SU-DHL-6 (cell line): ENCODE measurements around the gene MLLT10.

Experiments used
- EZH2phosphoT487 ChIP-seq: fragments of 200-600 bp; sonication (generic), shearing (Covaris generic); conservative IDR thresholded peaks from 2 replicates; pipeline ENCODE4 v1.6.1; 2018; ENCODE audit warnings: mild to moderate bottlenecking, antibody characterized with exemption, low read length, moderate library complexity, mixed read lengths
- TF ChIP-seq, protein P1 (sequence below): fragments of 200-600 bp; sonication (generic); IDR thresholded peaks from one replicate; pipeline ENCODE4 v1.5.1; 2017; ENCODE audit warnings: antibody characterized with exemption, mild to moderate bottlenecking, low read length, moderate library complexity; ENCODE audit not compliant: insufficient read depth, poor library complexity, severe bottlenecking

DNA sequence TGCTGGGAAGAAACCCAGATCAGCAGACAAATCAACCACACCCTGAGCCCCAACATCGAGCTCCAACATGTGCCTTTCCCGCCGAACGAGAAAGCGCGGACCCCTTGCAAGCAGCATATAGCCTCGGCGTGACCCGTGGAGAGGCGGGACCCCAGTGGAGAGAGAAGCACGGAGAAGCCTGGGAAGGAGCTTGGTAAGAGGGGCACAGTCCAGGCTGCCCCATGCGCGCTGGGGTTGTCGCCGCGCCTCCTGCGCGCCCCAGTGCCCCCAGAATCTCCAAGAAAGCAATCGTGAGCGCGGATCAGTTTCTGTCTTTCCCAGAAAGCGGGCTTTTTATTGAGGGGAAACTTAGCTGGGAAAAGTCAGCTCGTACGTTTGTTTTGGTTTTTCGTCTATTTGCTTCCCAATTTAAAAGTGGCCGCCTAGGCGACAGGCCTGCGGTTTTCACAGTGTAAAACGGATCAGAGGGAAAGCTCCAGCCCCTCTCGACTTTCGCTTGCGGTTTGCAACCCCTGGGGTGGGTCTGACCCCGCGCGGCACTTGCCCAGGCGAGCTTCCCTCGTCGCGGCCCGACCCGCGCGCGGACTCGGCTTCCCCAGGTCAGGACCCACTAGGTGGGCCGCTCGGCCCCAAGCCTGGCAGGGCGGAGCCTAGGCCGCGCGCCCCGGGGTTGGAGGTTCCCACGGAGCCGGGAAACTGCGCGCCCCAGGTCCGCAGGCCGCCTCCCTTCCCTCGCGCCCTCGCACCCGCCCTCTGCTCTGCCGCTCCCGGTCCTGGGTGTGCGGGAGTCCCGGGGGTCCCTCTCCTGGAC, 39.6 kb upstream of the MLLT10 start:
- TF ChIP-seq, protein P1, sequence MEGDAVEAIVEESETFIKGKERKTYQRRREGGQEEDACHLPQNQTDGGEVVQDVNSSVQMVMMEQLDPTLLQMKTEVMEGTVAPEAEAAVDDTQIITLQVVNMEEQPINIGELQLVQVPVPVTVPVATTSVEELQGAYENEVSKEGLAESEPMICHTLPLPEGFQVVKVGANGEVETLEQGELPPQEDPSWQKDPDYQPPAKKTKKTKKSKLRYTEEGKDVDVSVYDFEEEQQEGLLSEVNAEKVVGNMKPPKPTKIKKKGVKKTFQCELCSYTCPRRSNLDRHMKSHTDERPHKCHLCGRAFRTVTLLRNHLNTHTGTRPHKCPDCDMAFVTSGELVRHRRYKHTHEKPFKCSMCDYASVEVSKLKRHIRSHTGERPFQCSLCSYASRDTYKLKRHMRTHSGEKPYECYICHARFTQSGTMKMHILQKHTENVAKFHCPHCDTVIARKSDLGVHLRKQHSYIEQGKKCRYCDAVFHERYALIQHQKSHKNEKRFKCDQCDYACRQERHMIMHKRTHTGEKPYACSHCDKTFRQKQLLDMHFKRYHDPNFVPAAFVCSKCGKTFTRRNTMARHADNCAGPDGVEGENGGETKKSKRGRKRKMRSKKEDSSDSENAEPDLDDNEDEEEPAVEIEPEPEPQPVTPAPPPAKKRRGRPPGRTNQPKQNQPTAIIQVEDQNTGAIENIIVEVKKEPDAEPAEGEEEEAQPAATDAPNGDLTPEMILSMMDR, result no peak
- no peak for TF ChIP-seq EZH2phosphoT487
